ENCODE data around the gene ROR2. TPM values are rescaled to one million over a fixed set of nuclear protein-coding genes. Genes with fewer than 3 reads are reported as not detected.

The ROR2 gene
- polyA plus RNA-seq, 3 donors, result 16.4 to 20.6 (median 20.5) TPM

- no peak for DNase-seq
Measured at GRCh38 chr9:91750343-91750742, 199.7 kb downstream of the ROR2 start.

- no peak for DNase-seq
Measured at GRCh38 chr9:91746904-91747303, 203.1 kb downstream of the ROR2 start.

DNA sequence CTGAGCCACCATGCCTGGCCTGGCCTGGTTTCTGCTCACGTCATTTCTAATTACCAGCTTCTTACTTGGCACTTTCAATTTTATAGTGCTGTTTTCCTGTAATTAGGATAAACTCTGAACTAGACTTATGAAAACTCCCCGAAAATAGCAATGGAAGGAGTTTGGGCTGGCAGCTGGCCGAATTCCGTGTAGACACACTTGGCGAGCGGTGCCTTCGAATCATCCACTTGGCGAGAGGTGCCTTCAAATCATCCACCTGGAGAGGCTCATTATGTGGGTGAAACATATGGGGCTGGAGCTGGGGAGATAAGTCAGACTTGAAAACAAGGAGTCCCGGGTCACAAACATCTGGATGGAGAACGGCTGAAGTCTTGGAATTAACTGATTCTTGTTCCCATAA lies 203.7 kb downstream of the ROR2 start:
- no peak for DNase-seq

- no peak for DNase-seq
Measured at GRCh38 chr9:91744114-91744513, 205.9 kb downstream of the ROR2 start.

GRCh38 chr9:91741522-91741921 lies 208.5 kb downstream of the ROR2 start:
- no peak for DNase-seq

- DNase-seq, result no peak
Measured at GRCh38 chr9:91740701-91741100, 209.3 kb downstream of the ROR2 start.

- DNase-seq, result no peak
Measured at GRCh38 chr9:91736898-91737601, 213.0 kb downstream of the ROR2 start.

- no peak for DNase-seq
Measured at GRCh38 chr9:91736311-91736710, 213.7 kb downstream of the ROR2 start.

DNA sequence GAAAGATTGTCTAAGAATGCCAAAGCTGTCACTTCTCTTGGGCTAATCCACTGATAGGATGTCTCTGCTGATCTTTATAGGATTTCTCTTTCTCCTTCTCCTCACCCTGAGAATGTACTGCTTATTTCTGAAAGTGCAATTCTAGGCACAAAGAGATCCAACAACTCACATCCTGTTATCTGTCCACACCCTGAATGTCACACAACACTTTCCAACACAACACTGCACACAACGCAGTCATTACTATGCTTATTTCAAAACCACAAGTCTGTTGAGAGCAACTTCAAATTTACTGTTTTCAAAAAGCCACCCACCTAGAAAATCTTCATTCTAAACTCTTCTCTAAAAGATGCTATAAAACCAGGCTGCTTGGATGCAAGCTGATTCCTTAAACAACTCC lies 215.0 kb downstream of the ROR2 start:
- DNase-seq, result no peak

DNA sequence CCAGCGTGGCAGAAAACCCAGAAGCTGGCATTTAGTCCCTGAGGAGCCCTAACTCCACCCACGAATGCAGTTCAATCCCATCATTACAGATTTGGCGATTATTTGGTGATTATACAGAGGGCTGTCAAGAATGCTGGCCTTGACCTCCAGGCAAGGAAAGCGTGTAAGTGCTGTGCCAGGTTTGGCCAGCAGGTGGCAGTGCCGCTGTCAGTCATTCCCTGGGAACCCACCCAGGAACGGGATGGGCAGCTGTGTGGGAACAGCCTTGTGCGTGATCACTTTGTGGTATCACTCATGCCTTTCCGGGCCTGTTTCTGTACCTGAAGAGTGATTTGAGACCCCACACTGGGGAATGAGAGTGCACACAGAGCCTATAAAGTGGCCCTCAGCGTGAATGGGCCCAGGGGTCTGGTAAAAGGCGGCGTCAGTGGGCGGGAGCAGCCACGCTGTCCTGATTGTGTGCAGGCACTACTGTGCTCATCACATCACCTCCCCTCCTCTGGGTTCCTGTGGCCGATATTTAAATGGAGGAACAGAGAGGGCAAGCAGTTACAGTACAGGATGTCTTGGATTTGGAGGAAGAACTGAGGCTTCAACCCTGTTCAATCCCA lies 215.6 kb downstream of the ROR2 start:
- no peak for DNase-seq

GRCh38 chr9:91733006-91733624 lies 216.9 kb downstream of the ROR2 start:
- no peak for DNase-seq

DNA sequence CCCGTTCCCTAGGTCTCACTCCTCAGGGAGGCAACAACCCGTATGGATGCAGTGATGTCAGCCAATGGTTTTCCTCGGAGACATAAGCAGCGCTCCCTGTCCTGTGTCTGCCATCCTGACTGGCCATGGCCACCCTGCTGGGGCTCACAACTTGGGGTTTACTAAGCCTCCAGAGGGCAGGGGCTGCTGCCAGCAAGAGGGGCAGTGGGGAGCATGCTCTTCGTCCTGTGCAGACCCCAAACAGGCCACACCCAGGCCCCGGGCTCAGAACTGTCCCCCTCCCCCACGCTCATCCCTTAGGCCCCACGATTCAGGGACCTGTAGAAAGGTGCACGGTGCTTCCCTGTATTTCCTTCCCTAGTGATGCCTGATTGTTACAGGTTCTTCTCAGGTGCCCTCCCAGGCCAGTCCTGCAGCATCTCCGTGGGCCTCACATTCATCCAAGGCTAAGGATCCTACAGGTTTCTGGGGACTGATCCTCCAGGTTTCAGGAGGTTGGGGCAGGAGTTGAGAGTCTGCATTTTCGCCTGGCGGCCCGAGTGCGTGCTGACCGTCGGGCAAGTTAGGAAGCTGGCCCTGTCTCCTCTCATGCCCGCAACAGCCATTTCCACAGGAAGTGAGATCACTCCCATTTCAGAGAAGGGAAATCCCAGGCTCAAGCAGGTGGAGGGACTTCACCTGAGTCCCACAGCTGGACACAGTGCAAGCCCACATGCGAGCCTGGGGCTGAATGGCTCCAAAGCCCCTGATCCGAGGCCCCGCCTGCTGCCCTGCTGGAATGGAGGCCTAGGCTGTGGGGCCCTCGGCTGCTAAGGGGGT lies 217.6 kb downstream of the ROR2 start:
- DNase-seq, result no peak

DNA sequence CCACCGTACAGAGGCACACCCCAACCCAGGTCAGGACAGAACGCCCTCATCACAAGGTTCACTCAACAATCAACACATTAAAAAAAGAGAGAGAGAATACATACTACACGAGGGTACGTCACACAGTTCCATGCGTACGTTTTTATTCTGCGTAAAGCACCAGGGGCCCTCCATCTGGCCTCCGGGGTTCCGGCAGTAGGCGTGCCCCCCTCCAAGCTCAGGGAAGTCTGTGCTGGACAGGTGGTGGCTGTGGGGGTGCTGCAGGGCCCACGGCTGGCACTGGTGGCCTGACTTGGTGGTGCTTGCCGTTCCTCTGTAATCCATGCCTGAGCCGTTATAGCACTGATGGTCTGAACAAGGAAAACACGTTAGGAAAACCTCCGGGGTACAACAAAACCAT lies 219.2 kb downstream of the ROR2 start:
- DNase-seq, result no peak

- DNase-seq, result no peak
Measured at GRCh38 chr9:91729558-91729842, 220.5 kb downstream of the ROR2 start.

- no peak for DNase-seq
Measured at GRCh38 chr9:91727972-91728371, 222.1 kb downstream of the ROR2 start.

DNA sequence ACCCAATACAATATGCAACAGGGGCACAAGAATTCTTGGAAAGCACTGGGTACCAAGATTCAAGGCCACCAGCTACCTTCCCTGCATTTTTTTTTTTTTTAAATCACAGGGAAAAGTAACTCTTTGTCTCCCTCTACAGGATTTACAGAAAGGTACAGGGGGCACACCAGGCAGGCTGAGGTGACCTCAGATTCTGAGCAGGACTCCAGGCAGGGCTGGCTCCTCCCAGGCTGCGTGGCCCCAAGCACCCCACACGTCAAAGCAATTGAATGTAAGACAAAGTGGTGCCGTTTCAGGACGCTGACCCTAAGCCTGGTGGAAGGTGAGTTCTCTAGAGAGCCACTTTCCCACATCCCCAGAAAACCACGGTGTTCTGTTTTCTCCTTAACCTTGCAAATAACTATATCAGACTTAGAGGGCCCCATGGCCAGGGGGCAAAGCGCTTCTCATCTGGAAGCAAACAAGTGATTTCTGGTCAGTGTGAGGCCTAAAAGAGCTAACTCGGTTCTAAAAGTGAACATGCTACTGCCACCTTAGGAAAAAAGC lies 222.6 kb downstream of the ROR2 start:
- DNase-seq, result peak; percentile 47

- no peak for DNase-seq
Measured at GRCh38 chr9:91726406-91727100, 223.5 kb downstream of the ROR2 start.

GRCh38 chr9:91725651-91726050 lies 224.4 kb downstream of the ROR2 start:
- DNase-seq, result no peak

DNA sequence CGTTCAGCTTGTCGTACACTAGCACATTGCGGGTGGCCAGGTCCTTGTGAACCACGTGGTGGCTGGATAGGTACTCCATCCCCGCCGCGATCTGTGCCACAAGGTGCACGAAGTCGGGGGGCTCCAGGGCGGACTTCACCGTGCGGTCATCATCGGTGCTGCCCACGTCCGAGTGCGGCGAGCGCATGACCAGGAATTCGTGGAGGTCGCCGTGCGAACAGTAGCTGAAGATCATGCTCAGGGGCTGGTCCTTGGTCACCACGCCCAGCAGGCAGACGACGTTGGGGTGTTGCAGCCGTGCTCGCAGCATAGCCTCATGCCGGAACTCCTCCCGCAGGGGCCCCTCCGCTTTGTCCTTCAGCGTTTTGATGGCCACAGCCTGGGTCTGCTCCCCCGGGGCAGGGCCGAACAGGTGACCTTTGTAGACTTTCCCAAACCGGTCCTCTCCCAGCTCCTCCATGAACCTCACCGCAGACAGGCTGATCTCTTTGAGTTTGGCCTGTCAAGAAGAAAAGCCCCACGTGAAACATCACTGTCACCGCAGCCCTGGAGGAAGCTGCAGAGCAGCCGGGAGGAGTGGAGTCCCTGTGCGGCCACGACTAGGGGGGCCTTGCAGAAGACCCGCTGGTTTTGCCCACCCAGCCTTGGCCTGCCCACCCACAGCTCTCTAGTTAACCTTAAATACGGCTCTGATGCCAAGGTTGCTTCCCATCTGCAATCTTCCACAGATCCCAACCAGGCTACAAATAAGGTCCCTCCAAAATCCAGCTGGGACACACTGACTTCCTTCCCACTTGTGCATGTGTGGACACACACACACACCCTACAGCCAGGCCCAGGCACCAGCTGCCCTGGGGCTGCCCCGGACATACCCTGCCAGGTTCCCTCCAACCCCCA lies 225.2 kb downstream of the ROR2 start:
- no peak for DNase-seq

- no peak for DNase-seq
Measured at GRCh38 chr9:91724068-91724440, 226.0 kb downstream of the ROR2 start.

All from renal pelvis (tissue), 4 donors.